Fibroblast of the aortic adventitia (primary cell): ENCODE results near the gene TFAM. TPM values are rescaled to one million over a fixed set of nuclear protein-coding genes. Genes with fewer than 3 reads are reported as not detected.

Source experiments
- DNase-seq: peaks from one replicate; pipeline ENCODE4 v3.0.0-alpha.2; 2010; ENCODE audit warnings: low read depth
- H3K4me3 ChIP-seq: 2 replicates; pipeline ENCODE4 v1.5.1; 2011; ENCODE audit warnings: low read depth, mild to moderate bottlenecking, control low read depth, low read length, moderate library complexity
- CTCF ChIP-seq: IDR thresholded peaks from 2 replicates; pipeline ENCODE4 v1.5.1; 2011; ENCODE audit warnings: mild to moderate bottlenecking, low read length, control low read depth, inconsistent platforms; ENCODE audit not compliant: insufficient read depth
- total RNA-seq: library from RNA; depleted of rRNA; stranded (reverse); fragments of >200 nt; gene quantifications from 2 replicates; pipeline ENCODE4 v1.2.3, GENCODE V29; 2012; ENCODE audit warnings: low replicate concordance

Gene TFAM
- total RNA-seq, 1 donor = 24.9 TPM

DNA sequence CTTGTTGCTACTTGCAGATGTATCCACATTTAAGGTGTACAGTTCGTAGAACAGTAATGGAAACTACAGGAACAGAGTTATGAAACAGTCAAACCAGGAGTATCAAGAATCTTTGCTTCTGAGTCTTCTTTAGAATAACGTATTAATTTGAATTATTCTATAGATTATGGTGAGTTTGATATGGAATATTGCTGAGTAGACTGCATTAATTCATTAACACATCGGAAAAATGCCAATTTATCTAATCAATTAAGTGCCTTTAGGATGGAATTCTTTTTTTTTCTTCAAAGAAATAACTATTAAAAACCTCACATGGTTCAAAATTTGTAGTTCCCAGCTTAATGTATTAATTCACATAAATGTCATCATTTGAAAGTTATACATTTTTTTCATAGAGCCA, 3.8 kb downstream of the TFAM start:
- no peak overlapping the region for H3K4me3 ChIP-seq
- no peak for TF ChIP-seq CTCF
- DNase-seq = no peak

- TF ChIP-seq CTCF = no peak
- peak; percentile 28 for DNase-seq
- no peak overlapping the region for H3K4me3 ChIP-seq
Observed at GRCh38 chr10:58393317-58393716, 8.1 kb downstream of the TFAM start.

- no peak for DNase-seq
- no peak overlapping the region for H3K4me3 ChIP-seq
- no peak for TF ChIP-seq CTCF
Observed at GRCh38 chr10:58394471-58394870, 9.3 kb downstream of the TFAM start.

DNA sequence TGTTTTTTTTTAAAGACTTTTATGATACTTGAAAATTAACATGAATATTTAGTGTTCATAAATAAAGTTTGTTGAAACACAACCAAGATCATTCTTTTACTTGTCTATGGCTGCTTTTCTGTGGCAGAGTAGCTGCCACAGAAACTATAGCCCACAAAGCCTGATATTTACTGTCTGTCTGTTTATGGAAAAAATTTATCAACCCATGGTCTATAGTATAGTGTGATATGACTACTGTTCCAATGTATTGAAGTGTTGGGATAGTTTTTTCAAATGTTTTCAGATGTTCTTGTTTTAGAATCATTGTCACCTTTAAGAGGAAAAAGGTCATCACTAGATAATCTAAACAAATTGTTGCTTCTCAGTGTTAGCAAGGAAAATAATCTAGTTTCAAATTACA, 10.8 kb downstream of the TFAM start:
- TF ChIP-seq CTCF = no peak
- no peak for DNase-seq
- no peak overlapping the region for H3K4me3 ChIP-seq

DNA sequence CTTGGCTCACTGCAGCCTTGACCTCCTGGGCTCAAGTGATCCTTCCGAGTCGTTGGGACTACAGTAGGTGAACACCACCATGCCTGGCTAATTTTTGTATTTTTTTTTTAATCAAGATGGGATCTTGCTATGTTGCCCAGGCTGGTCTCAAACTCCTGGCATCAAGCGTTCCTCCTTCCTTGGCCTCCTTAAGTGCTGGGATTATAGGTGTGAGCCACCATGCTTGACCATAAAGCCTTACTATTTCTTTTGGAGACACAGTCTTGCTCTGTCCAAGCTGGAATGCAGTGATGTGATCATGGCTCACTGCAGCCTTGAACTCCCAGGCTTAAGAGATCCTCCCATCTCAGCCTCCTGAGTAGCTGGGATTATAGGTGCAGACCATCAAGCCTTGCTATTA, 12.6 kb downstream of the TFAM start:
- no peak overlapping the region for H3K4me3 ChIP-seq
- no peak for DNase-seq
- TF ChIP-seq CTCF = no peak

DNA sequence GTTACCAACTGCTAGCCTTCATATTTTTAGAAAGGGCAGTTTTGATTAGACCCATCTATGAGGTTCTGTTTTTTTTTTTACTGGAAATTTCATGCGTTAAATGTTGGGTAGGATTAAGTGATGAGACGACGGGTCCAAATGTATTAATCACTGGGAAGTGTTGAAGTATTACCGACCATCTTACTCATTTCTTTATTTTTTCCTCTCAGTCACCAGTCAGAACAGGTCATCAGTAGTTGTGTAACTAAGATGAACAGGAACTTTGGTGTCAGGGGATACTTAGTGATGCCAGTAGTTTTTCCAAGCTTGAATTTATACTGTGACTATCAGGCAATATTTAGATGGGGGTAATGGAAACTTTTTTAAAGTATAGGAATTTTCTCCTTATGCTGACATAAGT, 14.2 kb downstream of the TFAM start:
- TF ChIP-seq CTCF = no peak
- peak; percentile 13 for DNase-seq
- no peak overlapping the region for H3K4me3 ChIP-seq

DNA sequence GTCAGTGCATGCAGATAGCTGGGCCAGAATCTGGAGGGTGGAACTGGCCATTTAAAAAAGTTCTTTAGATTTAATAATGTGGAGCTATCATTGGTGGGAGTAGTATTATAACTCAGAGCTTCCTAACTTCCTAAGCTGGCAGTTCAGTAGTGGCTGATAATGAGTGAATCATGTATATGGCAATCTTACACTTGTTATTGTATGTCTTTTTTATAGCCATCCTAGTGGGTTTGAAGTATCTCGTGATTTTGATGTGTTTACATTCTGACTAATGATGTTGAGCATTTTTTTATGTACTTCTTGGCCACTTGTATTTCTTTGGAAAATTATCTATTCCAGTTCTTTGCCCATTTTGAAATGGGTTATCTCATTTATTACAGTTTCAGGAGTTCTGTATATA, 15.4 kb downstream of the TFAM start:
- DNase-seq = peak; percentile 23
- no peak overlapping the region for H3K4me3 ChIP-seq
- TF ChIP-seq CTCF = no peak
